Activated naive CD8-positive, alpha-beta T cell (primary cell): ENCODE data around the gene RDX.

ENCODE experiments used
- H3K27ac Mint-ChIP-seq: one replicate; pipeline ENCODE4 v1.8.0; 2021; ENCODE audit warnings: mixed read lengths
- H3K27me3 Mint-ChIP-seq: one replicate; pipeline ENCODE4 v1.8.0; 2021; ENCODE audit warnings: mixed read lengths
- H3K36me3 Mint-ChIP-seq: one replicate; pipeline ENCODE4 v1.8.0; 2021; ENCODE audit warnings: mixed read lengths
- H3K4me1 Mint-ChIP-seq: one replicate; pipeline ENCODE4 v1.8.0; 2021; ENCODE audit warnings: low read depth, mixed read lengths
- H3K4me3 Mint-ChIP-seq: one replicate; pipeline ENCODE4 v1.8.0; 2021; ENCODE audit warnings: mild to moderate bottlenecking, mixed read lengths
- H3K9me3 Mint-ChIP-seq: one replicate; pipeline ENCODE4 v1.8.0; 2021; ENCODE audit warnings: low read depth, mixed read lengths

RDX gene

GRCh38 chr11:110296226-110297075 is at the start of gene RDX:
Gene RDX (minus strand): TSS chr11:110296614. CDS start chr11:110279692, 16,922 bp downstream.
- peaks cover 32% of the 10 kb centered on the region for H3K4me1 Mint-ChIP-seq
- H3K27me3 Mint-ChIP-seq = no peaks in the 10 kb centered on the region
- peaks cover 3% of the 10 kb centered on the region for H3K9me3 Mint-ChIP-seq
- H3K36me3 Mint-ChIP-seq = no peaks in the 10 kb centered on the region
- peak within 1 kb of the TSS; percentile 94 for H3K4me3 Mint-ChIP-seq
- H3K27ac Mint-ChIP-seq = peak within 1 kb of the TSS; percentile 75

GRCh38 chr11:110345743-110346142 is 49.3 kb upstream of the RDX start:
- Mint-ChIP-seq H3K4me1 (peaks cover 30% of the 10 kb centered on the region), H3K4me3 (peak overlapping the region; percentile 14), H3K36me3 (no peaks in the 10 kb centered on the region)

GRCh38 chr11:110340436-110340835 is 44.0 kb upstream of the RDX start:
- Mint-ChIP-seq H3K27ac (no peak overlapping the region), H3K36me3 (no peaks in the 10 kb centered on the region), H3K27me3 (no peaks in the 10 kb centered on the region), H3K4me3 (no peak overlapping the region), H3K4me1 (peaks cover 4% of the 10 kb centered on the region), H3K9me3 (no peaks in the 10 kb centered on the region)

More at GRCh38 chr11:110345743-110346142, 49.3 kb upstream of the RDX start:
- Mint-ChIP-seq H3K27me3 (no peaks in the 10 kb centered on the region), H3K27ac (peak overlapping the region; percentile 79), H3K9me3 (no peaks in the 10 kb centered on the region)

- Mint-ChIP-seq H3K9me3 (no peaks in the 10 kb centered on the region), H3K4me3 (no peak overlapping the region), H3K27ac (no peak overlapping the region), H3K4me1 (peaks cover 2% of the 10 kb centered on the region), H3K36me3 (no peaks in the 10 kb centered on the region), H3K27me3 (no peaks in the 10 kb centered on the region)
These were observed 43.2 kb upstream of the RDX start for GRCh38 chr11:110339456-110340250.

GRCh38 chr11:110338684-110339083 is 42.3 kb upstream of the RDX start:
- Mint-ChIP-seq H3K4me1 (peaks cover 2% of the 10 kb centered on the region), H3K4me3 (no peak overlapping the region), H3K9me3 (no peaks in the 10 kb centered on the region), H3K27me3 (no peaks in the 10 kb centered on the region), H3K27ac (no peak overlapping the region), H3K36me3 (no peaks in the 10 kb centered on the region)

- no peaks in the 10 kb centered on the region for H3K9me3 Mint-ChIP-seq
- no peaks in the 10 kb centered on the region for H3K36me3 Mint-ChIP-seq
- H3K27ac Mint-ChIP-seq = no peak overlapping the region
- peaks cover 2% of the 10 kb centered on the region for H3K4me1 Mint-ChIP-seq
- H3K4me3 Mint-ChIP-seq = no peak overlapping the region
- no peaks in the 10 kb centered on the region for H3K27me3 Mint-ChIP-seq
These were observed 41.3 kb upstream of the RDX start for GRCh38 chr11:110337570-110338193.

- Mint-ChIP-seq H3K27me3 (no peaks in the 10 kb centered on the region), H3K36me3 (no peaks in the 10 kb centered on the region), H3K27ac (no peak overlapping the region), H3K4me1 (peaks cover 2% of the 10 kb centered on the region), H3K9me3 (no peaks in the 10 kb centered on the region), H3K4me3 (no peak overlapping the region)
These were observed 39.6 kb upstream of the RDX start for GRCh38 chr11:110336054-110336453.

- no peak overlapping the region for H3K4me3 Mint-ChIP-seq
- no peak overlapping the region for H3K27ac Mint-ChIP-seq
- no peaks in the 10 kb centered on the region for H3K27me3 Mint-ChIP-seq
- H3K36me3 Mint-ChIP-seq = peaks cover under 1% of the 10 kb centered on the region
- no peaks in the 10 kb centered on the region for H3K9me3 Mint-ChIP-seq
- H3K4me1 Mint-ChIP-seq = peaks cover 2% of the 10 kb centered on the region
These were observed 38.9 kb upstream of the RDX start for GRCh38 chr11:110335358-110335757.

GRCh38 chr11:110331626-110332025 is 35.2 kb upstream of the RDX start:
- no peak overlapping the region for H3K4me3 Mint-ChIP-seq
- no peak overlapping the region for H3K27ac Mint-ChIP-seq
- peaks cover 14% of the 10 kb centered on the region for H3K4me1 Mint-ChIP-seq
- peaks cover 1% of the 10 kb centered on the region for H3K27me3 Mint-ChIP-seq
- H3K36me3 Mint-ChIP-seq = peaks cover 5% of the 10 kb centered on the region
- H3K9me3 Mint-ChIP-seq = peaks cover 4% of the 10 kb centered on the region

GRCh38 chr11:110329445-110329844 is 33.0 kb upstream of the RDX start:
- peaks cover 8% of the 10 kb centered on the region for H3K36me3 Mint-ChIP-seq
- H3K4me3 Mint-ChIP-seq = no peak overlapping the region
- peaks cover 1% of the 10 kb centered on the region for H3K27me3 Mint-ChIP-seq
- peaks cover 4% of the 10 kb centered on the region for H3K9me3 Mint-ChIP-seq
- H3K4me1 Mint-ChIP-seq = peaks cover 14% of the 10 kb centered on the region
- H3K27ac Mint-ChIP-seq = no peak overlapping the region

GRCh38 chr11:110327508-110327907 is 31.1 kb upstream of the RDX start:
- Mint-ChIP-seq H3K4me1 (peaks cover 14% of the 10 kb centered on the region), H3K9me3 (peaks cover 4% of the 10 kb centered on the region), H3K4me3 (peak overlapping the region; percentile 5), H3K36me3 (peaks cover 8% of the 10 kb centered on the region), H3K27ac (no peak overlapping the region), H3K27me3 (peaks cover 1% of the 10 kb centered on the region)

GRCh38 chr11:110323786-110324185 is 27.4 kb upstream of the RDX start:
- Mint-ChIP-seq H3K27me3 (peaks cover 1% of the 10 kb centered on the region), H3K4me3 (no peak overlapping the region), H3K4me1 (peaks cover 10% of the 10 kb centered on the region), H3K9me3 (peaks cover under 1% of the 10 kb centered on the region), H3K27ac (no peak overlapping the region), H3K36me3 (peaks cover 3% of the 10 kb centered on the region)

GRCh38 chr11:110319501-110319900 is 23.1 kb upstream of the RDX start:
- no peaks in the 10 kb centered on the region for H3K9me3 Mint-ChIP-seq
- H3K27ac Mint-ChIP-seq = no peak overlapping the region
- no peak overlapping the region for H3K4me3 Mint-ChIP-seq
- H3K27me3 Mint-ChIP-seq = peaks cover 2% of the 10 kb centered on the region
- no peaks in the 10 kb centered on the region for H3K4me1 Mint-ChIP-seq
- H3K36me3 Mint-ChIP-seq = no peaks in the 10 kb centered on the region

- no peaks in the 10 kb centered on the region for H3K36me3 Mint-ChIP-seq
- H3K4me1 Mint-ChIP-seq = no peaks in the 10 kb centered on the region
- H3K9me3 Mint-ChIP-seq = no peaks in the 10 kb centered on the region
- H3K4me3 Mint-ChIP-seq = no peak overlapping the region
- no peak overlapping the region for H3K27ac Mint-ChIP-seq
- H3K27me3 Mint-ChIP-seq = peaks cover 2% of the 10 kb centered on the region
These were observed 22.4 kb upstream of the RDX start for GRCh38 chr11:110318638-110319404.
